Measurements from ENCODE around the gene ERG.

DNA sequence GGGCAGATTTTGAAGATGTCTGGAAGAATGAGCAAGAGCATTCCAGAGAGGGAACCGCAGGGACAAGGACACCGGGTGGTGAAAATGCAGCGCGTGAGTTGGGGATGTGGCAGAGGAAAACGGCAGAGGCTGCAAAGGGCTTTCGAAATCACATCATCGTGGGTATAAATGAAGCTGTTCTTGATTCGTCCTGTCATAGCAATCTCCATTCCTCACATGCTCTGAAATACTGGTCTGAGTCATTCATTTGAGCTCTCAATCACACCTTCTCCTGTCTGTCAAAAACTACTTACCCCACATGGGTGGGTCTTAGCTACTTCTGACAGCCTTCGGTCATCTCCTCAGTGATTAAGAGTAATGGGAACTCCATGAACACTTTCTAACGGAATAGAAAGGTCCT, 81.5 kb downstream of the ERG start:
- TF ChIP-seq, protein P1, sequence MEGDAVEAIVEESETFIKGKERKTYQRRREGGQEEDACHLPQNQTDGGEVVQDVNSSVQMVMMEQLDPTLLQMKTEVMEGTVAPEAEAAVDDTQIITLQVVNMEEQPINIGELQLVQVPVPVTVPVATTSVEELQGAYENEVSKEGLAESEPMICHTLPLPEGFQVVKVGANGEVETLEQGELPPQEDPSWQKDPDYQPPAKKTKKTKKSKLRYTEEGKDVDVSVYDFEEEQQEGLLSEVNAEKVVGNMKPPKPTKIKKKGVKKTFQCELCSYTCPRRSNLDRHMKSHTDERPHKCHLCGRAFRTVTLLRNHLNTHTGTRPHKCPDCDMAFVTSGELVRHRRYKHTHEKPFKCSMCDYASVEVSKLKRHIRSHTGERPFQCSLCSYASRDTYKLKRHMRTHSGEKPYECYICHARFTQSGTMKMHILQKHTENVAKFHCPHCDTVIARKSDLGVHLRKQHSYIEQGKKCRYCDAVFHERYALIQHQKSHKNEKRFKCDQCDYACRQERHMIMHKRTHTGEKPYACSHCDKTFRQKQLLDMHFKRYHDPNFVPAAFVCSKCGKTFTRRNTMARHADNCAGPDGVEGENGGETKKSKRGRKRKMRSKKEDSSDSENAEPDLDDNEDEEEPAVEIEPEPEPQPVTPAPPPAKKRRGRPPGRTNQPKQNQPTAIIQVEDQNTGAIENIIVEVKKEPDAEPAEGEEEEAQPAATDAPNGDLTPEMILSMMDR (conservative IDR thresholded peaks at IDR 0.05; ENCODE audit: low read depth, low read length) = no peak
- TF ChIP-seq EZH2phosphoT487 (IDR thresholded peaks at IDR 0.05; ENCODE audit: borderline replicate concordance, low read length) (no peak), EZH2 (IDR thresholded peaks at IDR 0.05; ENCODE audit: low read length, unreplicated experiment) (no peak)
